ENCODE measurements around the gene TRAF1. TPM values are rescaled to one million over a fixed set of nuclear protein-coding genes. Genes with fewer than 3 reads are reported as not detected.

Gene TRAF1
- total RNA-seq, 1 experiment from 2014 or later: 1.7 TPM

DNA sequence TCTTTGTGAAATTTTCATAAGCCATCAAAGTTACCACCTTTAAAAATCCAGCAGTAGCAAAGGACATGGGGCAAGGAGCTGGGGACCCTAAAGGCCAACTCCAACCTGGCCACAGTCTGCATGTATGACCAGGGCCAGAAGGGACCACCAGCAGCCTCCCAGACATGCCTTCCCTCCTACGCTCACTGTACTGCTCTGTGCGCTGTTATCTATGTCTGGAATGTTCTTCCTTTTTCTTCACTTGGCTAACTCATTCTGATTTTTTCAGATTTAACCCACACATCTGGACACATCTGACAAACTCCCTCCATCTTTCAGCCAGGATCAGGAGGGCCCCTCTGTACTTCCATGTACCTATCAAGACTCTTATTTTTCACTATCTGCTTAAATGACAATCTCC is 47.6 kb upstream of the TRAF1 start:
- no TSS peak for BruUV-seq (replicated peaks)
- Histone ChIP-seq H3K9me2 (ENCODE audit: insufficient read depth) (no peaks in the 10 kb centered on the region), H3K79me2 (ENCODE audit: insufficient read depth, low read length) (no peaks in the 10 kb centered on the region), H3K4me3 (replicated peaks in 1 of 2; ENCODE audit: low read depth in 1 of 2, low read length in 2 of 2) (no peak overlapping the region), H3K9ac (ENCODE audit: low read length) (no peak overlapping the region), H4K20me1 (ENCODE audit: insufficient read depth) (no peaks in the 10 kb centered on the region), H2AFZ (ENCODE audit: low read depth, low read length, poor library complexity, severe bottlenecking) (no peak overlapping the region), H3K36me3 (ENCODE audit: control insufficient read depth in 1 of 2, insufficient read depth in 2 of 2, low read length in 2 of 2) (no peaks in the 10 kb centered on the region), H3K27me3 (ENCODE audit: insufficient read depth, low read length) (no peaks in the 10 kb centered on the region), H3K9me3 (ENCODE audit: control insufficient read depth in 1 of 2, insufficient read depth in 1 of 2, low read depth in 1 of 2, low read length in 2 of 2) (no peaks in the 10 kb centered on the region), H3K4me1 (ENCODE audit: control insufficient read depth in 1 of 2, insufficient read depth in 2 of 2, low read length in 2 of 2) (no peaks in the 10 kb centered on the region), H3K4me2 (ENCODE audit: low read length) (no peak overlapping the region), H3K27ac (ENCODE audit: low read depth, low read length) (no peak overlapping the region)
- TF ChIP-seq EGR1 (IDR thresholded peaks at IDR 0.05; ENCODE audit: low read depth) (no peak), ZFX (IDR thresholded peaks at IDR 0.05) (no peak), RAD21 (IDR thresholded peaks at IDR 0.05; ENCODE audit: low read depth) (no peak), EZH2 (IDR thresholded peaks at IDR 0.05) (no peak), SP1 (IDR thresholded peaks at IDR 0.05; ENCODE audit: low read depth) (no peak)
- TF ChIP-seq, protein P1, sequence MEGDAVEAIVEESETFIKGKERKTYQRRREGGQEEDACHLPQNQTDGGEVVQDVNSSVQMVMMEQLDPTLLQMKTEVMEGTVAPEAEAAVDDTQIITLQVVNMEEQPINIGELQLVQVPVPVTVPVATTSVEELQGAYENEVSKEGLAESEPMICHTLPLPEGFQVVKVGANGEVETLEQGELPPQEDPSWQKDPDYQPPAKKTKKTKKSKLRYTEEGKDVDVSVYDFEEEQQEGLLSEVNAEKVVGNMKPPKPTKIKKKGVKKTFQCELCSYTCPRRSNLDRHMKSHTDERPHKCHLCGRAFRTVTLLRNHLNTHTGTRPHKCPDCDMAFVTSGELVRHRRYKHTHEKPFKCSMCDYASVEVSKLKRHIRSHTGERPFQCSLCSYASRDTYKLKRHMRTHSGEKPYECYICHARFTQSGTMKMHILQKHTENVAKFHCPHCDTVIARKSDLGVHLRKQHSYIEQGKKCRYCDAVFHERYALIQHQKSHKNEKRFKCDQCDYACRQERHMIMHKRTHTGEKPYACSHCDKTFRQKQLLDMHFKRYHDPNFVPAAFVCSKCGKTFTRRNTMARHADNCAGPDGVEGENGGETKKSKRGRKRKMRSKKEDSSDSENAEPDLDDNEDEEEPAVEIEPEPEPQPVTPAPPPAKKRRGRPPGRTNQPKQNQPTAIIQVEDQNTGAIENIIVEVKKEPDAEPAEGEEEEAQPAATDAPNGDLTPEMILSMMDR (IDR thresholded peaks at IDR 0.05 in 2 of 3, conservative IDR thresholded peaks at IDR 0.05 in 1 of 3; ENCODE audit: borderline replicate concordance in 1 of 3, insufficient read depth in 1 of 3, low read depth in 2 of 3, low read length in 2 of 3): no peak
- TF ChIP-seq, protein P2, sequence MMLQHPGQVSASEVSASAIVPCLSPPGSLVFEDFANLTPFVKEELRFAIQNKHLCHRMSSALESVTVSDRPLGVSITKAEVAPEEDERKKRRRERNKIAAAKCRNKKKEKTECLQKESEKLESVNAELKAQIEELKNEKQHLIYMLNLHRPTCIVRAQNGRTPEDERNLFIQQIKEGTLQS (IDR thresholded peaks at IDR 0.05): no peak
- ChIA-PET POLR2A (no interaction called here), CTCF (no interaction called here), RAD21 (ENCODE audit: low non-redundant PET in 1 of 2, low total read pairs in 2 of 2, uncharacterized antibody in 2 of 2, unreplicated experiment in 2 of 2) (no interaction called here)
- DNase-seq (ENCODE audit: low read depth, low spot score) (no peak), ATAC-seq (no peak)
- intact Hi-C loops (cut with micrococcal nuclease): no loop called here

DNA sequence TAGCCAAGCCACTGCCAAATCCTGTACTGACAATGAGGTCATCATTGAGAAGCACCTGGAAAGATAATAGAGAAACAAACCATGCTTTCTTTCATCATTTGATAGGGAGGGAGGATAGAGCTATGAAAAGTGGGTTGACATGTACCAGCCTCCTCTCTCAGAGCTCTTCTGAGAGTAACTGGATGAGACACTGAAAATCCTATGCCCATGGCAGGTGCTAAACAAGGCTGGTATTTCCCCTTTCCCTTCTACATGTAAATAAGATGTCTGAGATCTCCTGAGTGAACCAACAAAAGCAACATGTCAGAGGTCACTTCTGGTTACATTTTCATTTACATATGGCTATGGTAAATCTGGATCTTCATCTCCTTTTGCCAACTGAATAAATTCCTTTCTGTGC is 45.3 kb upstream of the TRAF1 start:
- Histone ChIP-seq H3K4me2 (ENCODE audit: low read length) (no peak overlapping the region), H3K9ac (ENCODE audit: low read length) (no peak overlapping the region), H3K36me3 (ENCODE audit: control insufficient read depth in 1 of 2, insufficient read depth in 2 of 2, low read length in 2 of 2) (no peaks in the 10 kb centered on the region), H3K27me3 (ENCODE audit: insufficient read depth, low read length) (no peaks in the 10 kb centered on the region), H2AFZ (ENCODE audit: low read depth, low read length, poor library complexity, severe bottlenecking) (no peak overlapping the region), H3K4me3 (replicated peaks in 1 of 2; ENCODE audit: low read depth in 1 of 2, low read length in 2 of 2) (no peak overlapping the region), H3K9me3 (ENCODE audit: control insufficient read depth in 1 of 2, insufficient read depth in 1 of 2, low read depth in 1 of 2, low read length in 2 of 2) (no peaks in the 10 kb centered on the region), H3K79me2 (ENCODE audit: insufficient read depth, low read length) (no peaks in the 10 kb centered on the region), H3K4me1 (ENCODE audit: control insufficient read depth in 1 of 2, insufficient read depth in 2 of 2, low read length in 2 of 2) (no peaks in the 10 kb centered on the region), H3K9me2 (ENCODE audit: insufficient read depth) (no peaks in the 10 kb centered on the region), H4K20me1 (ENCODE audit: insufficient read depth) (no peaks in the 10 kb centered on the region), H3K27ac (ENCODE audit: low read depth, low read length) (no peak overlapping the region)
- no TSS peak for BruUV-seq (replicated peaks)
- CTCF ChIA-PET: interaction anchor here (1.2 to 1.5 kb wide), 2 partner anchors 9 to 88 kb away, joined by 3 to 8 read pairs; no protein-coding TSS in a partner anchor
- ATAC-seq (no peak), DNase-seq (ENCODE audit: low read depth, low spot score) (no peak)
- TF ChIP-seq, protein P3, sequence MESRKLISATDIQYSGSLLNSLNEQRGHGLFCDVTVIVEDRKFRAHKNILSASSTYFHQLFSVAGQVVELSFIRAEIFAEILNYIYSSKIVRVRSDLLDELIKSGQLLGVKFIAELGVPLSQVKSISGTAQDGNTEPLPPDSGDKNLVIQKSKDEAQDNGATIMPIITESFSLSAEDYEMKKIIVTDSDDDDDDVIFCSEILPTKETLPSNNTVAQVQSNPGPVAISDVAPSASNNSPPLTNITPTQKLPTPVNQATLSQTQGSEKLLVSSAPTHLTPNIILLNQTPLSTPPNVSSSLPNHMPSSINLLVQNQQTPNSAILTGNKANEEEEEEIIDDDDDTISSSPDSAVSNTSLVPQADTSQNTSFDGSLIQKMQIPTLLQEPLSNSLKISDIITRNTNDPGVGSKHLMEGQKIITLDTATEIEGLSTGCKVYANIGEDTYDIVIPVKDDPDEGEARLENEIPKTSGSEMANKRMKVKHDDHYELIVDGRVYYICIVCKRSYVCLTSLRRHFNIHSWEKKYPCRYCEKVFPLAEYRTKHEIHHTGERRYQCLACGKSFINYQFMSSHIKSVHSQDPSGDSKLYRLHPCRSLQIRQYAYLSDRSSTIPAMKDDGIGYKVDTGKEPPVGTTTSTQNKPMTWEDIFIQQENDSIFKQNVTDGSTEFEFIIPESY (IDR thresholded peaks at IDR 0.05; ENCODE audit: extremely low read depth, insufficient replicate concordance, low read length): no peak
- TF ChIP-seq SP1 (IDR thresholded peaks at IDR 0.05; ENCODE audit: low read depth) (no peak), EZH2phosphoT487 (IDR thresholded peaks at IDR 0.05; ENCODE audit: borderline replicate concordance) (no peak), CBX3 (IDR thresholded peaks at IDR 0.05; ENCODE audit: low read depth) (no peak), ZFX (IDR thresholded peaks at IDR 0.05) (no peak), SIN3A (IDR thresholded peaks at IDR 0.05; ENCODE audit: low read depth) (no peak), EGR1 (IDR thresholded peaks at IDR 0.05; ENCODE audit: low read depth) (no peak), RAD21 (IDR thresholded peaks at IDR 0.05; ENCODE audit: low read depth) (no peak), EZH2 (IDR thresholded peaks at IDR 0.05) (no peak), CEBPB (IDR thresholded peaks at IDR 0.05; ENCODE audit: low read depth) (no peak)
- TF ChIP-seq, protein P1 (IDR thresholded peaks at IDR 0.05 in 2 of 3, conservative IDR thresholded peaks at IDR 0.05 in 1 of 3; ENCODE audit: borderline replicate concordance in 1 of 3, insufficient read depth in 1 of 3, low read depth in 2 of 3, low read length in 2 of 3): no peak
- TF ChIP-seq, protein P4, sequence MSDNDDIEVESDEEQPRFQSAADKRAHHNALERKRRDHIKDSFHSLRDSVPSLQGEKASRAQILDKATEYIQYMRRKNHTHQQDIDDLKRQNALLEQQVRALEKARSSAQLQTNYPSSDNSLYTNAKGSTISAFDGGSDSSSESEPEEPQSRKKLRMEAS (IDR thresholded peaks at IDR 0.05): no peak
- RAD21 ChIA-PET (ENCODE audit: low non-redundant PET in 1 of 2, low total read pairs in 2 of 2, uncharacterized antibody in 2 of 2, unreplicated experiment in 2 of 2): no interaction called here
- POLR2A ChIA-PET: no interaction called here
- intact Hi-C loops (cut with micrococcal nuclease): no loop called here
